K562 (cell line): ENCODE measurements around the gene SUSD3. TPM values are rescaled to one million over a fixed set of nuclear protein-coding genes. Genes with fewer than 3 reads are reported as not detected.

ENCODE experiments used
- ATAC-seq: fragments of 200-7000 bp; cut with Tn5 transposase; 3 replicates; pipeline ENCODE4 v1.9.1; 2020; ENCODE audit warnings: moderate library complexity
- BruUV-seq: library from RNA; stranded (reverse); fragments of 400-500 nt; replicated peaks from 2 replicates; lab custom pipeline; 2021; lab: Mats Ljungman, UMichigan
- CTCF ChIA-PET: fragments of 300-600 bp; formaldehyde crosslinking; extraction: SDS; loops from one replicate; lab custom pipeline; 2021; ENCODE audit warnings: low intra/inter-chr PET ratio; lab: Yijun Ruan, JAX
- POLR2A ChIA-PET: fragments of 300-600, 350-650 bp; sonication (Branson Sonifier 250); formaldehyde crosslinking; extraction: SDS; loops from one replicate; lab custom pipeline; 2021; ENCODE audit warnings: antibody characterized with exemption, inconsistent platforms; lab: Yijun Ruan, JAX
- DNase-seq, 4 experiments: peaks; one replicate each; pipeline versions ENCODE4 v3.0.0 to v3.0.0-alpha.2; 2011 to 2018; ENCODE audit warnings: low spot score in 3 of 4, mixed read lengths in 3 of 4; ENCODE audit errors: extremely low read depth in 1 of 4
- FAIRE-seq: peaks from 2 replicates; lab custom pipeline; 2011; peaks lifted over from hg19 to GRCh38; lab: Jason Lieb, UNC
- H2AFZ ChIP-seq: 2 replicates; pipeline ENCODE4 v1.6.0; 2011; ENCODE audit warnings: low read depth, low read length, control low read depth, inconsistent platforms
- H3K27ac ChIP-seq: fragments of 200-600 bp; 3 replicates; pipeline ENCODE4 v1.8.0; 2011; ENCODE audit warnings: low read depth, mild to moderate bottlenecking, control low read depth, inconsistent platforms, low read length, moderate library complexity, mixed read lengths; ENCODE audit errors: extremely low read depth
- H3K27me3 ChIP-seq, 2 experiments: fragments of 300-600 bp in 1 of 2; 2 replicates in 1 of 2; 3 replicates in 1 of 2; pipeline versions ENCODE4 v1.6.0 to v1.8.0; 2011; ENCODE audit warnings: inconsistent platforms in 2 of 2, low read length in 2 of 2, mild to moderate bottlenecking in 1 of 2, mixed read lengths in 1 of 2, moderate library complexity in 1 of 2; ENCODE audit not compliant: control insufficient read depth in 2 of 2, insufficient read depth in 2 of 2
- H3K36me3 ChIP-seq: fragments of 300-600 bp; 3 replicates; pipeline ENCODE4 v1.8.0; 2011; ENCODE audit warnings: mild to moderate bottlenecking, low read length, inconsistent platforms; ENCODE audit not compliant: control insufficient read depth, insufficient read depth
- H3K4me1 ChIP-seq, 2 experiments: fragments of 200-600 bp in 1 of 2; replicated peaks in 1 of 2; 2 replicates in 1 of 2; 3 replicates in 1 of 2; pipeline versions ENCODE4 v1.5.1 to v1.8.0; 2011; ENCODE audit warnings: inconsistent platforms in 2 of 2, low read length in 2 of 2, mild to moderate bottlenecking in 1 of 2, mixed read lengths in 1 of 2, moderate library complexity in 1 of 2; ENCODE audit not compliant: control insufficient read depth in 2 of 2, insufficient read depth in 2 of 2
- H3K4me2 ChIP-seq: 2 replicates; pipeline ENCODE4 v1.6.1; 2011; ENCODE audit warnings: low read length, control low read depth, inconsistent platforms, mixed read lengths; ENCODE audit not compliant: insufficient read depth
- H3K4me3 ChIP-seq: fragments of 200-600 bp; sonication (generic), shearing (Covaris generic); 2 replicates; pipeline ENCODE4 v1.5.1; 2016; ENCODE audit warnings: control low read depth, inconsistent platforms
- H3K79me2 ChIP-seq: fragments of 200-600 bp; 3 replicates; pipeline ENCODE4 v1.8.0; 2011; ENCODE audit warnings: low read length, inconsistent platforms; ENCODE audit not compliant: control insufficient read depth, insufficient read depth
- H3K9ac ChIP-seq, 2 experiments: 2 replicates each; pipeline versions ENCODE4 v1.6.0 to v1.6.1; 2011; ENCODE audit warnings: low read depth in 2 of 2, low read length in 2 of 2, control low read depth in 1 of 2, inconsistent platforms in 1 of 2, mild to moderate bottlenecking in 1 of 2, mixed read lengths in 1 of 2; ENCODE audit not compliant: insufficient read depth in 1 of 2
- H3K9me1 ChIP-seq: one replicate; pipeline ENCODE4 v1.6.0; 2011; ENCODE audit warnings: inconsistent platforms, mild to moderate bottlenecking, low read length, moderate library complexity; ENCODE audit not compliant: control insufficient read depth, insufficient read depth
- H3K9me3 ChIP-seq: replicated peaks from 2 replicates; pipeline ENCODE4 v1.5.1; 2011; ENCODE audit warnings: low read depth, low read length, inconsistent platforms; ENCODE audit not compliant: control insufficient read depth, insufficient read depth
- H4K20me1 ChIP-seq: replicated peaks from 2 replicates; pipeline ENCODE4 v1.6.1; 2011; ENCODE audit warnings: low read length, inconsistent platforms, mixed read lengths; ENCODE audit not compliant: control insufficient read depth, insufficient read depth
- CHAMP1 ChIP-seq: fragments of 450-650 bp; IDR thresholded peaks from 2 replicates; pipeline ENCODE4 v1.6.1; 2016; ENCODE audit warnings: mild to moderate bottlenecking
- FOXA3 ChIP-seq, 2 experiments: fragments of 450-650 bp in 1 of 2; sonication (generic) in 1 of 2; formaldehyde crosslinking; IDR thresholded peaks in 1 of 2; conservative IDR thresholded peaks in 1 of 2; 2 replicates each; pipeline versions ENCODE4 v1.4.0 to v1.8.0; 2020 to 2022; ENCODE audit warnings: mild to moderate bottlenecking in 2 of 2, missing genetic modification reagents in 1 of 2
- GABPB2 ChIP-seq: fragments of 250-450 bp; sonication (Bioruptor Pico); conservative IDR thresholded peaks from 2 replicates; pipeline ENCODE4 v1.5.1; 2021; ENCODE audit warnings: mild to moderate bottlenecking
- KLF1 ChIP-seq: fragments of 450-650 bp; IDR thresholded peaks from 2 replicates; pipeline ENCODE4 v1.6.1; 2016; ENCODE audit warnings: missing genetic modification characterization, missing compliant biosample characterization
- RBM15 ChIP-seq: fragments of 200-400 bp; formaldehyde crosslinking; IDR thresholded peaks from 2 replicates; pipeline ENCODE4 v1.6.1; 2018; ENCODE audit warnings: mild to moderate bottlenecking, low read length, moderate library complexity; ENCODE audit not compliant: insufficient read depth
- RBM17 ChIP-seq: fragments of 200-400 bp; formaldehyde crosslinking; IDR thresholded peaks from 2 replicates; pipeline ENCODE4 v1.6.1; 2017; ENCODE audit warnings: low read depth, mild to moderate bottlenecking, low read length, borderline replicate concordance
- RERE ChIP-seq: sonication (generic); formaldehyde crosslinking; IDR thresholded peaks from 2 replicates; pipeline ENCODE4 v1.8.0; 2023; ENCODE audit warnings: missing genetic modification reagents, mild to moderate bottlenecking, borderline replicate concordance
- XRCC4 ChIP-seq: IDR thresholded peaks from one replicate; pipeline ENCODE4 v1.6.1; 2011; ENCODE audit not compliant: insufficient read depth, insufficient read length; ENCODE audit errors: extremely low read depth
- ZNF239 ChIP-seq: fragments of 250-450 bp; sonication (Bioruptor Pico); IDR thresholded peaks from 2 replicates; pipeline ENCODE4 v1.4.0; 2020; ENCODE audit warnings: mild to moderate bottlenecking
- WGBS: fragments of 100-300 bp; shearing (Covaris generic); methylation state at CpG from one replicate; pipeline ENCODE4 v1.1.6; 2016; ENCODE audit warnings: low coverage, mixed read lengths; ENCODE audit not compliant: insufficient coverage; ENCODE audit errors: missing lambda C conversion rate; 5-methylcytosine and 5-hydroxymethylcytosine counted together
- in situ Hi-C: fragments of 300-500 bp; cut with MboI; formaldehyde crosslinking; loops from 4 replicates; pipeline ENCODE4 v1.15.0; 2018; ENCODE audit warnings: inconsistent platforms, mixed read lengths
- intact Hi-C: fragments of 100-400 bp; cut with micrococcal nuclease; formaldehyde crosslinking; loops from 2 replicates; pipeline ENCODE4 v1.14.2; 2022
- polyA plus RNA-seq, 8 experiments: library from polyadenylated mRNA; depleted of rRNA in 4 of 8; stranded (reverse) in 5 of 8; unstranded in 3 of 8; fragments of >200 nt; fragmentation: Nextera tagmentation in 2 of 8; fragmentation: Illumina TruSeq in 1 of 8; extraction: Ambion mirVana in 2 of 8; extraction: Trizol in 1 of 8; gene quantifications; 2 replicates each; pipeline versions ENCODE4 v1.2.1 to v1.2.3, GENCODE V29; 2011 to 2014; ENCODE audit warnings: inconsistent platforms in 1 of 8, missing spikeins in 1 of 8
- total RNA-seq, 7 experiments: library from RNA; depleted of rRNA in 6 of 7; stranded (reverse); fragments of >200 nt in 6 of 7; fragmentation: Illumina TruSeq in 2 of 7; extraction: Trizol in 2 of 7; gene quantifications; 2 replicates each; pipeline versions ENCODE4 v1.2.1 to v1.2.3, GENCODE V29; 2011 to 2021; ENCODE audit warnings: low replicate concordance in 1 of 7
- TF ChIP-seq, protein P1 (sequence below): fragments of 250-450 bp; sonication (Bioruptor Pico); IDR thresholded peaks from 2 replicates; pipeline ENCODE4 v1.5.0; 2021; ENCODE audit warnings: mild to moderate bottlenecking, borderline replicate concordance
- TF ChIP-seq, protein P2 (sequence below): fragments of 450-650 bp; IDR thresholded peaks from 2 replicates; pipeline ENCODE4 v1.6.1; 2016; ENCODE audit warnings: low read depth, mild to moderate bottlenecking, moderate library complexity

Gene SUSD3
- total and polyA plus RNA-seq, 9 of the 15 experiments (the other 6 are each of a cell fraction or from before 2014, with no cell fraction given), result 1.3 to 21.7 (median 11.4) TPM

- no peak for DNase-seq
- Histone ChIP-seq H2AFZ (no peak overlapping the region), H3K4me2 (no peak overlapping the region), H3K4me1 (no peaks in the 10 kb centered on the region), H3K9ac (no peak overlapping the region), H3K4me3 (no peak overlapping the region), H4K20me1 (peaks cover 10% of the 10 kb centered on the region; the same call in 1 of the 2 replicates), H3K27me3 (peaks cover 31 to 80% of the 10 kb centered on the region in 2 experiments; a peak in 4 of 5 replicates), H3K9me1 (peaks cover 2% of the 10 kb centered on the region), H3K79me2 (no peaks in the 10 kb centered on the region), H3K9me3 (no peaks in the 10 kb centered on the region), H3K36me3 (no peaks in the 10 kb centered on the region), H3K27ac (no peak overlapping the region)
- intact Hi-C loops (no loop called here), in situ Hi-C loops (loop anchor here (25.0 kb wide), 1 partner anchor 292 kb away; no protein-coding TSS in a partner anchor)
- BruUV-seq, result no TSS peak
- FAIRE-seq, result no peak
- ChIA-PET POLR2A (interaction anchor here (0.9 kb wide), 1 partner anchor 27 kb away, joined by 3 read pairs; no protein-coding TSS in a partner anchor), CTCF (no interaction called here)
- WGBS, result 4% methylated on average over 11 of the region's 11 CpGs
- ATAC-seq, result no peak
- no peak for TF ChIP-seq CHAMP1
- TF ChIP-seq RERE, result no peak
- TF ChIP-seq, protein P1, sequence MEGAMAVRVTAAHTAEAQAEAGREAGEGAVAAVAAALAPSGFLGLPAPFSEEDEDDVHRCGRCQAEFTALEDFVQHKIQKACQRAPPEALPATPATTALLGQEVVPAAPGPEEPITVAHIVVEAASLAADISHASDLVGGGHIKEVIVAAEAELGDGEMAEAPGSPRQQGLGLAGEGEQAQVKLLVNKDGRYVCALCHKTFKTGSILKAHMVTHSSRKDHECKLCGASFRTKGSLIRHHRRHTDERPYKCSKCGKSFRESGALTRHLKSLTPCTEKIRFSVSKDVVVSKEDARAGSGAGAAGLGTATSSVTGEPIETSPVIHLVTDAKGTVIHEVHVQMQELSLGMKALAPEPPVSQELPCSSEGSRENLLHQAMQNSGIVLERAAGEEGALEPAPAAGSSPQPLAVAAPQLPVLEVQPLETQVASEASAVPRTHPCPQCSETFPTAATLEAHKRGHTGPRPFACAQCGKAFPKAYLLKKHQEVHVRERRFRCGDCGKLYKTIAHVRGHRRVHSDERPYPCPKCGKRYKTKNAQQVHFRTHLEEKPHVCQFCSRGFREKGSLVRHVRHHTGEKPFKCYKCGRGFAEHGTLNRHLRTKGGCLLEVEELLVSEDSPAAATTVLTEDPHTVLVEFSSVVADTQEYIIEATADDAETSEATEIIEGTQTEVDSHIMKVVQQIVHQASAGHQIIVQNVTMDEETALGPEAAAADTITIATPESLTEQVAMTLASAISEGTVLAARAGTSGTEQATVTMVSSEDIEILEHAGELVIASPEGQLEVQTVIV (CRISPR knock-in tag), result no peak
- no peak for TF ChIP-seq RBM15
- TF ChIP-seq ZNF239 (CRISPR knock-in tag), result no peak
- TF ChIP-seq RBM17, result no peak
- no peak for TF ChIP-seq GABPB2
- TF ChIP-seq KLF1 (tag), result no peak
- TF ChIP-seq FOXA3 (CRISPR knock-in tag; conservative IDR thresholded peaks at IDR 0.05 in 1 of 2, IDR thresholded peaks at IDR 0.05 in 1 of 2), result no peak
- TF ChIP-seq XRCC4, result no peak
- TF ChIP-seq, protein P2, sequence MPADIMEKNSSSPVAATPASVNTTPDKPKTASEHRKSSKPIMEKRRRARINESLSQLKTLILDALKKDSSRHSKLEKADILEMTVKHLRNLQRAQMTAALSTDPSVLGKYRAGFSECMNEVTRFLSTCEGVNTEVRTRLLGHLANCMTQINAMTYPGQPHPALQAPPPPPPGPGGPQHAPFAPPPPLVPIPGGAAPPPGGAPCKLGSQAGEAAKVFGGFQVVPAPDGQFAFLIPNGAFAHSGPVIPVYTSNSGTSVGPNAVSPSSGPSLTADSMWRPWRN, result no peak
Measured at GRCh38 chr9:93020151-93020550, 38.4 kb upstream of the SUSD3 start.
